ENCODE measurements around the gene GRPEL2. TPM values are rescaled to one million over a fixed set of nuclear protein-coding genes. Genes with fewer than 3 reads are reported as not detected.

GRPEL2 gene
- total and polyA plus RNA-seq, 9 donors = 5.9 to 17.5 (median 12.2) TPM

GRCh38 chr5:149365418-149365817, 20.1 kb downstream of the GRPEL2 start:
- intact Hi-C loops (cut with DNase I) = loop anchor here in 1 of 4 donors (5.0 kb wide), 1 partner anchor 192 kb away; no protein-coding TSS in a partner anchor
- Histone ChIP-seq H3K4me1 (ENCODE audit: insufficient read depth) (no peaks in the 10 kb centered on the region), H3K27ac (no peak overlapping the region), H3K9me3 (no peaks in the 10 kb centered on the region), H3K36me3 (no peaks in the 10 kb centered on the region), H3K27me3 (no peaks in the 10 kb centered on the region), H3K4me3 (no peak overlapping the region)
- DNase-seq = no peak
- WGBS, 3 donors = 87 to 94% (median 94%) methylated on average over 6 of the region's 6 CpGs
- TF ChIP-seq CTCF (IDR thresholded peaks at IDR 0.05) (no peak), POLR2A (IDR thresholded peaks at IDR 0.05) (no peak), EP300 (IDR thresholded peaks at IDR 0.05) (no peak)

- 77 to 79% (median 78%) methylated on average over 1 of the region's 1 CpG for WGBS, 3 donors
- intact Hi-C loops (cut with DNase I) = loop anchor here in 1 of 4 donors (5.0 kb wide), 1 partner anchor 191 kb away; no protein-coding TSS in a partner anchor
- Histone ChIP-seq H3K36me3 (no peaks in the 10 kb centered on the region), H3K4me1 (ENCODE audit: insufficient read depth) (no peaks in the 10 kb centered on the region), H3K27ac (no peak overlapping the region), H3K27me3 (no peaks in the 10 kb centered on the region), H3K9me3 (no peaks in the 10 kb centered on the region), H3K4me3 (no peak overlapping the region)
- no peak for DNase-seq
- no peak for TF ChIP-seq CTCF (IDR thresholded peaks at IDR 0.05)
- TF ChIP-seq POLR2A (IDR thresholded peaks at IDR 0.05) = no peak
- no peak for TF ChIP-seq EP300 (IDR thresholded peaks at IDR 0.05)
Measured at GRCh38 chr5:149366169-149366729, 20.9 kb downstream of the GRPEL2 start.

GRCh38 chr5:149367249-149367971, 22.1 kb downstream of the GRPEL2 start:
- no peak overlapping the region for H3K4me3 ChIP-seq
- H3K27ac ChIP-seq = no peak overlapping the region

More at GRCh38 chr5:149367249-149367971, 22.1 kb downstream of the GRPEL2 start:
- TF ChIP-seq CTCF (IDR thresholded peaks at IDR 0.05) (peak; percentile 61 to 64 (median 62)), POLR2A (IDR thresholded peaks at IDR 0.05) (no peak)
- WGBS, 3 donors = 35 to 42% (median 35%) methylated on average over 14 of the region's 14 CpGs
- intact Hi-C loops (cut with DNase I) = loop anchor here in 1 of 4 donors (5.0 kb wide), 1 partner anchor 190 kb away; no protein-coding TSS in a partner anchor
- DNase-seq = peak; percentile 53 to 76 (median 68)
- Histone ChIP-seq H3K4me1 (ENCODE audit: insufficient read depth) (no peaks in the 10 kb centered on the region), H3K36me3 (no peaks in the 10 kb centered on the region), H3K27me3 (no peaks in the 10 kb centered on the region), H3K9me3 (no peaks in the 10 kb centered on the region)

Data from ovary (tissue), 9 donors.